Measurements from ENCODE around the gene CCDC34. TPM values are rescaled to one million over a fixed set of nuclear protein-coding genes. Genes with fewer than 3 reads are reported as not detected.

Gene CCDC34
- 29.2 to 35.2 TPM (median 33.7 TPM) in 5 replicates for total RNA-seq (2022; extraction: Qiagen RNA extraction; ENCODE audit: low read depth)

GRCh38 chr11:27362749-27363575 lies at the start of gene CCDC34:
Gene CCDC34, minus strand, starts transcription at chr11:27363215. Its CDS starts 21 bp downstream, at chr11:27363194.

Other genes with a start within 250 kb of the CCDC34 start
- 35.9 to 44.7 TPM (median 41.0 TPM) in 5 replicates for gene LGR4, start 109.6 kb upstream of the CCDC34 start, total RNA-seq (2022; extraction: Qiagen RNA extraction; ENCODE audit: low read depth)
- gene LIN7C, start 143.6 kb upstream of the CCDC34 start, total RNA-seq (2022; extraction: Qiagen RNA extraction; ENCODE audit: low read depth), result 5.2 to 10.4 TPM (median 6.8 TPM) in 5 replicates

Data from A549 treated with CpdA at 1 μM for 4 hours (cell line).